Dermis blood vessel endothelial cell (primary cell): ENCODE data around the gene ELFN2. TPM values are rescaled to one million over a fixed set of nuclear protein-coding genes. Genes with fewer than 3 reads are reported as not detected.

Experiments used
- DNase-seq: peaks from one replicate; pipeline ENCODE4 v3.0.0; 2010
- total RNA-seq: library from RNA; depleted of rRNA; stranded (reverse); fragments of >200 nt; gene quantifications from 2 replicates; pipeline ENCODE4 v1.2.3, GENCODE V29; 2014

ELFN2 gene
- total RNA-seq, 1 donor from 2014 or later = under 0.01 TPM

DNA sequence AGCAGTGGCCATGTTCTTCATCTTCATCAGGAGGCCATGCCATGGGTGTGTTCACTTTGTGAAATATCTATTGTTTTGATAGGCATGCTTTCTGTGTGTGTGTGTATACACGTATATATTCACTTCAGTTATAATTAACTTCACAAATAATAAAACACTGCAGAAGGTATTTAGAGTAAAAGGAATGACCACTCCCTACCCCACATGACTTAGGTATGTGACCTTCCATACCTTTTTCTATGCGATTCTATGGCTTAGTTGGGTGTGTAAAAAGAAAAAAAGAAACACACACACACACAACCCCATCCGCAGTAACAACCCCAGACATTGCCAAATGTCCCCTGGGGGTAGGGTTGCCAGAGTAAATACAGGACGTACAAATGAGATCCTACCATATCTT lies 73.0 kb downstream of the ELFN2 start:
- no peak for DNase-seq

- no peak for DNase-seq
Observed at GRCh38 chr22:37353839-37354238, 73.4 kb downstream of the ELFN2 start.

DNA sequence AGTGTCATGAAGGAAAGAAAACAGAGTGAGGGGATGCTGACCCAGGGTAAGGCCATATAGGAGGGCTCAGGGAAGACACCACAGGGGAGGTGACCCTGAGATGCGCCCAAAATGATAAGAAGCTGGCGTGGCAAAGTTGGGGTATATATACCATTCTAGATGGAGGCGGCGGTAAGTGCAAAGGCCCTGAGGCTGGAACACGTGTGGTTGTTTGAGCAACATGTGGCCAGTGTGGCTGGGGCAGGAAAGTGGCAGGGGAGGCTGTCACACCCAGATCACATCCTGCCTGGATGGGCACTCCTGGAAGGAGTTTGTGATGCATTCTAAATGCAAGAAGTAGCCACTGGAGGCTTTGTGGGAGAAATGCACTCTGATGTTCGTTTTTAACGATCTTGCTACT lies 74.8 kb downstream of the ELFN2 start:
- DNase-seq = no peak

DNA sequence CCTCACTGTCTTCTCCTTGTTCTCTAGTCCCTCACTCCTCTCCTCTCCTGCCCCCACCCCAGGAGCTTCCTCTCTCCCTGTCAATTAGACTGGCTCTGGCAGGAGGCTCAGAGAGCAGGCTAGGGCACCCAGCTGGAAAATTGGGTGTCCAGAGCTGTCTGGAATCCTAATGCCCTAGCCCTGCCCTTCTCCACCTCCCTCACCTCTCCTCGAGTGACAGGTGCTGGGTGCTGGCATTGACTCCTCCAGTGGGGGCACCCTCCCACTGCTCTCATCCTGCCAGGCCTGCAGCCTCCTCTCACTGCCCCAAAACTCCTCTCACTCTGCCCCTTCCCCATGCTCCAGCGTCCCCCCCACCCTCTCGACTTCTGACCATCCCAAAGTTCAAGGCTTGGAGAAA lies 76.0 kb downstream of the ELFN2 start:
- DNase-seq = no peak

DNA sequence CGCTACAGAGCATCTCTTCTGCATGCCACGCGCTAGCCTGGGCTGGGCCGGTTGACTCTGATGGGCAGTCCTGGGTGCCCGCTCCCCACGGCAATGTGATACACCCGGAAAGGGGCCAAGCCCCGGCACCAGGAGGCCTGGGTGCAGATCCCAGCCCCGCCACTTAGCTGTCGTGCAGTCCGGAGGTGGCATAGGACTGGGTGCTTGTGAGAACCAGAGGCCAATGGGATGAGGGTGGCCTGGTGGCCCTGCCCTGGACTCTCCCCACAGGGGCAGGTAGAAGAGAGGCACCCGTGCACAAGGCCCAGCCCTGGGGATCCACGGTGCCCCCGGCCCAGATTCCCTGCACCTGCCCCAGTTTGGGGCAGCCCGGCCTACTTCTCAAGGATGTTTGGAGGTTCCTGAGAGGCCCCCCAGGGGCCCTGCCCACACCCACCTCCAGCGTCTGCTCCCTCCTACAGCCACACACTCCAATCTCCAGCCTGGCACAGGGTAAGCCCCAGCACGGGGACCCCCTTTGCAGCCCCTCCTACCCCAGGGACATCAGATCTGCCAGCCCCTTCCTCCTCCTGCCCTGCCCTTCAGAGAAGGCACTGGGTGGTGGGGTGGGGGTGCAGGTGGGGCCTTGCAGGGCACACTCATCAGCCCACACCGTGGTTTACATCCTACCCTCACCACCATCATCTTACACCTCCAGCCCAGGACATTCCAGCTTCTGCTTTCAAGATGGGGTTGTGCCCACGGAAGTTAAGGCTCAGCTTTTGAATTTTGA lies 78.0 kb downstream of the ELFN2 start:
- DNase-seq = no peak

- no peak for DNase-seq
Observed at GRCh38 chr22:37346505-37346895, 80.8 kb downstream of the ELFN2 start.

GRCh38 chr22:37345863-37346504 lies 81.3 kb downstream of the ELFN2 start:
- peak; percentile 57 for DNase-seq

DNA sequence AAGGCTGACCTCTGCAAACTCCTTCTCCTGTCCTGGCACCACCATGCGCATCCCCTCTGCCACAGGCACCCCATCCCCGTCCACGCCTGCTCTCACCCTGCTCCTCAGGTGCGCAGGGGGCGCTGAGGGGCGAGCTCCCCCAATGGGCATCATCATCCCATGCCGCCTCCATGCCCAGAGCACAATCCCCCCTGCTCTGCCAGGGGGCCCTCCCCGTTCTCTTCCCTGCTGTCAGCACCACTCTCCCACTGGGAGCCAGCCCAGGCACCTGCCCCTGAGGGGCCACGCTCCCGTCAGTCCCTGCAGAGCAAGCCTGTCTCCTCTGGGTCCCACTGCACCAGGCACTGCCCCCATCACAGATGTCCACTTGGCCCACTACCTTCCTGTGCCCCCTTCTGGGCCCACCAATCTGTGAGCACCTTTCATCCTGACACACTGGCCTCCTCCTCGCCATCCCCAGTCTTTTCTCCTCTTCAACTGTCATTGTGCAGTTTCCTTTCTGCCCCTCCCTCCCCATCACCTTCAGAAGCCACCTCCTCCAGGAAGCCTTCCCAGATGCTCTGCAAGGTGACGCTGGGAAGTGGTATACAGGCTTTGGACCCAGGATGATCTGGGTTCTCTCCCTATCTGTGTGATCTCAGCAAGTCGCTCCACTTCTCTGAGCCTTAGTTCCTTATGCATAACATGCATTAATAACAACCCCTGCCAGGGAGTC lies 82.4 kb downstream of the ELFN2 start:
- DNase-seq = no peak

- no peak for DNase-seq
Observed at GRCh38 chr22:37343863-37344734, 83.2 kb downstream of the ELFN2 start.

GRCh38 chr22:37343348-37343747 lies 83.9 kb downstream of the ELFN2 start:
- DNase-seq = no peak

- DNase-seq = no peak
Observed at GRCh38 chr22:37342065-37342464, 85.2 kb downstream of the ELFN2 start.

- DNase-seq = no peak
Observed at GRCh38 chr22:37340331-37341262, 86.7 kb downstream of the ELFN2 start.

DNA sequence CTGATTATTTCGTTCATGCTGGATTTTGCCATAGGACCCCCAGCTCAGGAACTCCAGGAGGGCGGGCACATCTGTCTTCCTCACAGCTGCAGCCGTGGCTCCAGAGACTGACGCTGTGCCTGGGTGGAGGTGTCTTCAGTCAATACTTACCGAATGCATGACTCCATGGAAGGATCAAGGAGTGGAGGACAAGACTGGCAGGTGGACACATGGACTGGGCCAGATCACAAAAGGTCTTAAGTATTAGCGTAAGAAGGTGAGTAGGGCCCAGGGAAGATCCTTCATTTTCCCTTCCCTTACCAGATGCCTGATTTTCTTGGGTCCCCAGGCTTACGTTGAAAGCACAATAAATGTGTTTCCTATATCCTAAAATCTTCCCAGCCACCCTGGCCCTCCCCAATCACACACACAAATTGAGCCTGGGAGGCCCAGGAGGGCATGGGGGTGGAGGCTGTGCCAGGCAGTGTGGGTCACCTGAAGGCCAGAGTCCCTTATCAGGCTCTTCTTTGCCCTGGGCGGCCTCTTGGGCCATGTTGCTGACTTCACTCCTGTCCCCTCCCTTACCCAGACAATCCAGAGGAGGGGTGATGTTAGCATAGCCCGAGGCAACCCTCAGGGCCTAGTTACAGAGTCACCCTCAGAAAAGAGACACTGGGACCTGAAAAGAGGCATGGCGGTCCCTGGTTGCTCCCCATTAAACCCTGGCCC lies 88.6 kb downstream of the ELFN2 start:
- DNase-seq = no peak

DNA sequence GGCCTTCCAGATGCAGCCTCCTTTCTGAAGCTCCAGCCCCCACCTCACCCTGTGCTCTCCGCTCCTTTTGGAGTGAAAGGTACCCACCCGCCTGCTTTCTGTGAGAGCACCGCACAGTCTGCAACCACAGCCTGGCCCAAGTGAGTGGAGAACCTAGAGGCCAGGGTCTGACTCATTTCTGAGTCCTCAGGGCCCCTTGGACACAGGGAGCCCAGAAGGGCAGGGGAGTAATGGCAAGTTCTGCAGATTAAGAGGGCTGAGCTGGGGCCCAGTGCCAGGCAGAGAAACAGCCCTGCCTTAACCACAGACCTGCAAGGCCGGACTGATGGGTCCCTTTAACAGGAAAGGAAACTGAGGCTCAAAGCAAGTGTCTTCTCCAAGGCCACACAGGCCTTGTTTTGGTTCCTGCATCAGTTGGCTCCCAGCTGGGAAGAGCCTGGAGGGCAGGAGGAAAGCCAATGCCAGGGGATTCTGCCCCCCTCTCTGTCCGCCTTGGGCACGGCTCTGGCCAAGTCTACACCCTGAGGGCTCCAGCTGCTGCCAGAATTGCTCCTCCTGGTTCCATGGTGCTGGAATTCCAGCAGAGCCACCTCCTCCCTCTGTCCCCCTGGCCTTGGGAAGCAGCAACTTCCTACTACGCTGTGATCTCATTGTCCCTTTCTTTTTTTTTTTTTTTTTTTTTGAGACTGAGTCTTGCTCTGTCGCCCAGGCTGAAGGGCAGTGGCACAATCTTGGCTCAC lies 89.9 kb downstream of the ELFN2 start:
- no peak for DNase-seq

DNA sequence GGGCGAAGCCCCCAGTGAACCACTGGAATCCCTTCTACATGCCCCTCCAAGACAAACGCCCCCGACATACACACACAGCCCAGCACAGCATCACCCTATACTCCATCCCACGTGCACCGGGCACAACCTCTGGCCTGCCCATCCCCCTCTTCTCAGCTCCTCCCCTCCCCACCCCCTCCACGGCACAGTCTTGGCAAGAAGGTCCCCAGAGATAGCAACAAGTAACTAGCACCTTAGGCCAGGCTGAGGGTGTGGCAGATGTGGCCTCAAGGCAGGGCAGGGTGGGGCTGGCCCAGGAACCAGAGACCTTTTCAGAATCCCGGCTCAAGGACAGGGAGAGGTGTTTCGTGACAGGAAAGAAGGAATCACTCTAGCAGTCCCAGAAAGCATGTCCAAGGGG lies 90.7 kb downstream of the ELFN2 start:
- no peak for DNase-seq

GRCh38 chr22:37335806-37336199 lies 91.5 kb downstream of the ELFN2 start:
- no peak for DNase-seq

GRCh38 chr22:37334859-37335805 lies 92.1 kb downstream of the ELFN2 start:
- no peak for DNase-seq

DNA sequence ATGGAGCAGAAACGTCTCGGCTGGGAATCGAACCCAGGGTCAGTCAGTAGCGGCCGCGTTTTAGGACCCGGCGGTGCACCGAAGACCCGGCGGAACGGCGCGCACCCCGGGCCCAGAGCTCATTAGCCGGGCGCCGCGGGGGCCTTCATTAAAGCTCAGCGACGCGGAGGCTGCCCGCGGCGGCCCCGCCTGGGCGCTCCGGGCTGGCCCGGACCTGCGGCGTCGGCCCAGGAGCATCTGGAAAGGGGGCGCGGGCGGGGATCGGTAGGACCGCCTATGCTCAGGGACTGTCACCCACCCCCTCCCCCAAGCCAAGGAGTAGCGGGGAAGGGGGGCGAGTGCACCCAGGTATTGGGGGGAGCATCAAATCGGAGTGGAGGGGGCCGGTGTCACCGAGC lies 92.8 kb downstream of the ELFN2 start:
- DNase-seq = no peak
